Heart left ventricle (tissue), 16 donors: ENCODE data around the gene NAP1L2. TPM values are rescaled to one million over a fixed set of nuclear protein-coding genes. Genes with fewer than 3 reads are reported as not detected.

ENCODE experiments used
- ATAC-seq, 4 donors: fragments of 200-7000 bp; cut with Tn5 transposase; one replicate each; pipeline ENCODE4 v1.9.1; 2020 to 2022; ENCODE audit warnings: moderate library complexity in 4 of 4, mild to moderate bottlenecking in 3 of 4, moderate number of reproducible peaks in 1 of 4
- DNase-seq, 5 donors: peaks; one replicate each; pipeline ENCODE4 v3.0.0-alpha.2; 2020
- H3K27ac ChIP-seq, 12 donors: fragments of 200-600 bp; sonication (generic) in 4 of 12; one replicate each; pipeline versions ENCODE4 v1.5.0 to v1.8.0; 2016 to 2022; ENCODE audit warnings: mild to moderate bottlenecking in 2 of 12
- H3K27me3 ChIP-seq, 9 donors: fragments of 200-600 bp; sonication (generic) in 2 of 9; one replicate each; pipeline versions ENCODE4 v1.5.1 to v1.8.0; 2016 to 2022; ENCODE audit warnings: mild to moderate bottlenecking in 3 of 9
- H3K36me3 ChIP-seq, 9 donors: fragments of 200-600 bp; sonication (generic) in 2 of 9; one replicate each; pipeline versions ENCODE4 v1.5.0 to v1.8.0; 2018 to 2022; ENCODE audit warnings: mild to moderate bottlenecking in 2 of 9
- H3K4me1 ChIP-seq, 12 donors: fragments of 200-600 bp; sonication (generic) in 4 of 12; one replicate each; pipeline versions ENCODE4 v1.5.0 to v1.8.0; 2016 to 2022; ENCODE audit warnings: mild to moderate bottlenecking in 3 of 12
- H3K4me3 ChIP-seq, 12 donors: fragments of 200-600 bp; sonication (generic) in 4 of 12; one replicate each; pipeline versions ENCODE4 v1.5.0 to v1.8.0; 2017 to 2022; ENCODE audit warnings: mild to moderate bottlenecking in 9 of 12, moderate library complexity in 4 of 12
- H3K9me3 ChIP-seq, 12 donors: fragments of 200-600 bp; sonication (generic) in 4 of 12; one replicate each; pipeline versions ENCODE4 v1.5.0 to v1.8.0; 2016 to 2022; ENCODE audit warnings: mild to moderate bottlenecking in 1 of 12
- CTCF ChIP-seq, 12 donors: fragments of 200-600 bp; sonication (generic) in 4 of 12; IDR thresholded peaks; one replicate each; pipeline versions ENCODE4 v1.5.0 to v1.8.0; 2018 to 2022; ENCODE audit warnings: antibody characterized with exemption in 12 of 12, mild to moderate bottlenecking in 5 of 12
- POLR2A ChIP-seq, 2 donors: fragments of 450-650 bp; IDR thresholded peaks; one replicate each; pipeline ENCODE4 v1.6.1; 2017; ENCODE audit warnings: antibody characterized with exemption in 2 of 2, mild to moderate bottlenecking in 2 of 2, moderate library complexity in 2 of 2
- WGBS, 4 donors: extraction: QIAGEN DNeasy Blood & Tissue Kit in 2 of 4; methylation state at CpG; one replicate each; pipeline versions ENCODE4 v1.1.5 to v1.1.7; 2013 to 2018; 5-methylcytosine and 5-hydroxymethylcytosine counted together
- intact Hi-C, 10 donors: fragments of 100-400 bp; cut with DNase I; formaldehyde crosslinking; loops; one replicate each; pipeline versions ENCODE4 v1.11.1 to v1.14.2; 2022
- polyA plus RNA-seq, 2 donors: library from polyadenylated mRNA; stranded (reverse); fragments of 200-250 nt; gene quantifications; one replicate each; pipeline ENCODE4 v1.2.3, GENCODE V29; 2013
- total RNA-seq, 9 donors: library from RNA; depleted of rRNA in 2 of 9; stranded (reverse); fragments of >200 nt in 2 of 9; fragmentation: NEBNext Ultra II Directional in 3 of 9; extraction: Animal tissue kit (Norgen Biotek cat#: 25700) in 3 of 9; gene quantifications; one replicate each; pipeline versions ENCODE4 v1.1.0 to v1.2.4, GENCODE V29; 2016 to 2023
- donor health status: ischemic (EF 13 %, LVEDD 7.1; RV severe dilation, severe dysfunction).
- donor health status: healthy with polysubstance abuse.
- donor health status: DM: no; HTN: yes; CAD: no.
- donor health status: DM: no; HTN: no; CAD: no.
- donor health status: ischemic (EF 25% LVEDD 6.9; RV normal size, moderate dysfunction).
- donor health status: ischemic (EF 25% LVEDD 5.7; RV mildly dilated, moderate dysfunction).
- donor health status: healthy.
- donor health status: DM: yes; HTN: yes; CAD: no.
- donor health status: ischemic (EF 35%, LVEDD 5.7; RV mildly dilated, moderate dysfunction).
- donor health status: nonischemic (EF 11% LVEDD 7.7; RV severe dilation, severe dysfunction).
- donor health status: DM: yes; HTN: yes; CAD: no.
- donor health status: PGD.
- donor health status: ischemic (EF 29% LVEDD 5.4; RV normal size, mild dysfunction).
- donor health status: nonischemic (EF 23%, LVEDD 6.1; RV moderate dilation, normal function).

The NAP1L2 gene
- total and polyA plus RNA-seq, 11 donors = 0.18 to 14.5 (median 7.2) TPM

- ATAC-seq (no peak), DNase-seq (no peak)
- TF ChIP-seq CTCF (IDR thresholded peaks at IDR 0.05) (no peak), POLR2A (IDR thresholded peaks at IDR 0.05) (no peak)
- no peak overlapping the region for H3K4me3 ChIP-seq
- H3K4me1 ChIP-seq = no peaks in the 10 kb centered on the region
- intact Hi-C loops = no loop called here
- H3K27ac ChIP-seq = no peak overlapping the region
- H3K27me3 ChIP-seq = peaks cover 0 to 12% (median 0%) of the 10 kb centered on the region in 9 donors
- H3K36me3 ChIP-seq = no peaks in the 10 kb centered on the region
- peaks cover 0 to 19% (median 0%) of the 10 kb centered on the region in 12 donors for H3K9me3 ChIP-seq
- WGBS, 4 donors = 53 to 77% (median 63%) methylated on average over 3 of the region's 3 CpGs
Measured at GRCh38 chrX:73217621-73218020, 3.0 kb upstream of the NAP1L2 start.

- Histone ChIP-seq H3K4me3 (peak overlapping the region in 11 of 12 donors; percentile 34 to 74 (median 59)), H3K36me3 (no peaks in the 10 kb centered on the region), H3K4me1 (no peaks in the 10 kb centered on the region), H3K27ac (peak overlapping the region in 7 of 12 donors; percentile 40 to 74 (median 64)), H3K9me3 (peaks cover 0 to 10% (median 0%) of the 10 kb centered on the region in 12 donors), H3K27me3 (peaks cover 0 to 12% (median 0%) of the 10 kb centered on the region in 9 donors)
- DNase-seq (no peak), ATAC-seq (no peak)
- intact Hi-C loops = no loop called here
- TF ChIP-seq CTCF (IDR thresholded peaks at IDR 0.05) (no peak), POLR2A (IDR thresholded peaks at IDR 0.05) (no peak)
- 33 to 56% (median 41%) methylated on average over 8 of the region's 8 CpGs for WGBS, 4 donors
Measured at GRCh38 chrX:73215246-73215645, 595 bp upstream of the NAP1L2 start.

DNA sequence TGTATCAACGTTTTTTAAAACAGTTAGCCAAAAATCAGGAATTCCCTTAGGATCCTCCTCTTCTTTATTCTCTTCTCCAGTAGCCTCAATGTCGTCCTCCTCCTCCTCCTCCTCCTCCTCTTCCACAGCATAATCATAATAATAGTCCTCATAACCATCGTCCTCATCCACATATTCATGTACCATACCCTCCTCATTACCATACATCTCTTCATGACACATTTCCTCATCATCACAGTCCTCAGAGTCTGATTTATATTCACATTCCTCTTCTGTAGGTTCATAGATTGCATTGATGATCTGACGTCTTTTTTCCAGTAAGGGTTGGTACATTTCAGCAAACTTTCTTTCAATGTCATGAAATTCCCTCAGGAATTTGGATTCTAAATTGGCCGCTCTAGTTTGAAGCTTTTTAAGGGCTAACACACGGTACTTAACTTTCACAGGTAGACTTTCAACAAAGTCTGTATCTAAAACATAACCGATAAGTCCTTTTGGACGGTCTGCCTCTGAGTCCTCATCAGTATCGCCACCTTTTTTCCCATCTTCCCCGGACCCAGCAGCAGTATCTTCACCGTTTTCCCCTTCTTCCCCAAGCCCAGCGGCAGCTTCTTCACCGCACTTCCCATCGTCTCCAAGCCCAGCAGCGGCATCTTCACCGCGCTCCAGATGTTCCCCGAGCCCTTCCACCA is 771 bp downstream of the NAP1L2 start:
- intact Hi-C loops = no loop called here
- Histone ChIP-seq H3K27me3 (peaks cover 0 to 12% (median 0%) of the 10 kb centered on the region in 9 donors), H3K36me3 (no peaks in the 10 kb centered on the region), H3K27ac (peak overlapping the region in 9 of 12 donors; percentile 40 to 74 (median 64)), H3K9me3 (no peaks in the 10 kb centered on the region), H3K4me1 (no peaks in the 10 kb centered on the region), H3K4me3 (peak overlapping the region; percentile 12 to 74 (median 58))
- 4 to 32% (median 16%) methylated on average over 18 of the region's 18 CpGs for WGBS, 4 donors
- ATAC-seq = no peak
- TF ChIP-seq CTCF (IDR thresholded peaks at IDR 0.05) (no peak), POLR2A (IDR thresholded peaks at IDR 0.05) (no peak)
- no peak for DNase-seq

- no peak overlapping the region for H3K4me3 ChIP-seq
- H3K27me3 ChIP-seq = peaks cover 0 to 20% (median 0%) of the 10 kb centered on the region in 9 donors
- WGBS, 4 donors = 49 to 77% (median 61%) methylated on average over 2 of the region's 2 CpGs
- ATAC-seq (no peak), DNase-seq (no peak)
- peaks cover 0 to 5% (median 0%) of the 10 kb centered on the region in 12 donors for H3K9me3 ChIP-seq
- H3K27ac ChIP-seq = no peak overlapping the region
- TF ChIP-seq CTCF (IDR thresholded peaks at IDR 0.05) (no peak), POLR2A (IDR thresholded peaks at IDR 0.05) (no peak)
- H3K4me1 ChIP-seq = no peaks in the 10 kb centered on the region
- H3K36me3 ChIP-seq = no peaks in the 10 kb centered on the region
- intact Hi-C loops = no loop called here
Measured at GRCh38 chrX:73206366-73206765, 8.3 kb downstream of the NAP1L2 start.
